HUDEP-2 (cell line): Measurements from ENCODE around the gene PPP3CA.

Experiments used
- DNase-seq, 76 experiments: peaks; one replicate each; lab custom pipeline; 2025; ENCODE audit not compliant: unreplicated experiment in 76 of 76; lab: John Stamatoyannopoulos, UW

The PPP3CA gene

DNA sequence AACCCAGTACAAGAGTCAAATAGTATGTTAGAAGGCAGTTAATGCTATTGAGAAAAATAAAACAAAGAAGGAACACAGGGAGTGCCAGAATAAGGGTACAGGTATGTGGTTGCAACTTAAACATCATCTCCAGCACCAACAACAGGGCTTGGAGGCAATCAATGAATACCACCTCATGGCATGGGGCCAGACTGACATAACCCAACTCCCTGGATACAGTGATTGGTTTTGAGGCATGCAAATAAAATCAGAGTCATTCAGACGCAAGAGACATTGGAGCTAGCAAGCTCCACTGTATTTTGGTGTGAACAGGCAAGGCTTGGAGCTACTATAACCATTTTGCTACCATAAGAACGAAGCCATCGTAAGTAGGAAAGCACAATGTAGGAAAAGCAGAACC lies 56.7 kb downstream of the PPP3CA start:
- DNase-seq: peak in 2 of 76 experiments; percentile 2 to 6

DNA sequence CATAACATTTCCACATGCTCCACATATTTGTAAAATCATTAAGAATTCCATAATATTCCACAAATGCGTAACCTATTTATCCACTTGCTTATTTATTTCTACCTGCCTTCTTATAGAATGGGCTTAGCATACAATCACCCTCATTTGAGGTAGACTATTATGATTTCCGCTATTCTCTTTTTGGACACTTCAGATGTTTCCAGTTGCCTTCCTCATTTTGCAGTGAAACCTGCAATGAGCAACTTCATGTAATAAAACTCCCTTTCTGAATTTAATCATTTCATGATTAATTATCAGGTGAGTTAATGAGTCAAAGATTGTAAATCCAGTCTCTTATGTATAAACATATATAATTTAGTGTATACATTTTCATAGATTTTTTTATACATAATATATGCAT lies 58.0 kb downstream of the PPP3CA start:
- no peak for DNase-seq

DNA sequence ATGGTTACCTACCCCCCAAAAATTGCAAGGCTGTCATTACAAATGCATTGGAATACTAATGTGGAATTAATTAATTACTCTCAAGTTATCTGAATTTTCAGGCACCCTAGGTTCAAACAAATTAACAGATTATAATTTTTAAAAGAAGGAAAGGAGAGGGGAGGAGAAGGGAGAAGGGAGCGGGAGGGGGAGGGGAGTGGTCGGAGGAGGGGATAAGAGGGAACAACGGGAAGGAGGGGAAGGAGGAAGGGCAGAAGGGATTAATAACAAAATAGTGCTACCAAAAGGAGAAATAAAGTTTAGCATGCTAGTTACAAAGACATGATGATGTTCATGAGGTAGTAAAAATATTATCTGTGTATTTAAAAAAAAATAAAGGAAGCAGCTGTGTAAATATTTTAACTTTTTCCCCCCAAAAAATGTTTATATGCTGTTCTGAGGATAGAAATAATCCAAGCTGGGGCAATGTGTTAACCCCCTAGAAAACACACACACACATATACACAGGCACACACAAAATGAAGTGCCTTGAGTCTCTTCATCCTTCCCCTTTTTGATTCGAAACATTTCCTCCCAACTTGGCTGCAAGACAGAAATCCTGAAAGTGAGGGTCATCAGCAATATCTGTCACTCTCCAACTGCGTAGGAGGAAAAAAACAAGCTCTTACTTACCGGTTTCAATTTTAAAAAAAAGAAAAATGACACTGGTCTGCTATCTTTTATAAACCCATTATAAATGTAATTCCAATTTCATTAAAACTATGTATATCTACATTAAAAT lies 58.8 kb downstream of the PPP3CA start:
- DNase-seq: peak in 43 of 76 experiments; percentile 3 to 67 (median 28)

DNA sequence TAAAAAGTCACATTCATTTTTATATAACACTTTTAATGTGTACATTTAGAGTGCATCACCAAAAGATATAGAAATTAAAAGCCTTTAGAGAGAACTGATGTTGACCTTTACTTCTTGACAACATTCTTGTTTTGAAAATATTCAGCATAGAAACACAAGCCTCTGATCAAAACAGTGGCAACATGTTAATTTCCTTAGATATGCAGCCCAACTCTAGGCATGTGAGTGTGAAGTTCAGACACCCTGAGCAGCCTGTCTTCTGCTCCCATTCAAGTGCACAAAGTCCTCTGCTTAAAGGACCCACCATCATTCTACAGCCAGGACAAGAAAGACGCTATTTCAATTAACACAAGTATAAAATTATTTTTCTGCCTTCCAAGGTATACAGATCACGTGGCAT lies 60.0 kb downstream of the PPP3CA start:
- DNase-seq: peak in 1 of 76 experiments; percentile 3

DNA sequence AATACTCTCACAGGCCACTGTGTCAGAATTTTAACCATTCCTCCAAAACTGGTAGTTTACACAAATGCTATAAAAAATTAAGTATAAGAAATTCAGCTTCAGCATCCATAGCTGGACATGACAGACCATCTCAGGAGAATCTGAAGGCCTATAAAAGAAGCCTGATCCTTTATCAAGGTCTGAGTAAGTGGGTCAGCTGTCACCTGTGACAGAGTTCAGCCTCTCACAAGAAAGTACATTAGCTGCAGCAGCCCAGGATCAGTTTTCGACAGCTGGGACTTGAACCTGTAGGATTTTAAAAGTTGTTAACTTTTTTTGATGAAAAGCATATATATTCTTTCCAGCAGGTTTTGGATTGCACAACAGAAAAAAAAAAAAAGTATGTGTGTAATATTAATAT lies 60.7 kb downstream of the PPP3CA start:
- DNase-seq: no peak

DNA sequence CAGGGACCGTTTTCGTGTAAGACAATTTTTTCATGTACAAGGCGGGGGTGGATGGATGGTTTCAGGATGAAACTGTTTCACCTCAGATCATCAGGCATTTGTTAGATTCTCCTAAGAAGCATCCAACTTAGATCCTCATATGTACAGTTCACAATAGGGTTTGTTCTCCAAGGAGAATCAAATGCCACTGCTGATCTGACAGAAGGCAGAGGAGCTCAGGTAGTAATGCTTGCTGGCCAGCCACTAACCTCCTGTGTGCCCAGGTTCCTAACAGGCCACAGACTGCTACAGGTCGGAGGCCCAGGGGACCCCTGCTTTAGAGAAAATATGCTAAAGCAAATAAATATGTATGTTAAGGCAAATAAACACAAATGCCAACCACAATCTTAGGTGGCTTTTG lies 61.3 kb downstream of the PPP3CA start:
- peak in 1 of 76 experiments; percentile 1 for DNase-seq

DNA sequence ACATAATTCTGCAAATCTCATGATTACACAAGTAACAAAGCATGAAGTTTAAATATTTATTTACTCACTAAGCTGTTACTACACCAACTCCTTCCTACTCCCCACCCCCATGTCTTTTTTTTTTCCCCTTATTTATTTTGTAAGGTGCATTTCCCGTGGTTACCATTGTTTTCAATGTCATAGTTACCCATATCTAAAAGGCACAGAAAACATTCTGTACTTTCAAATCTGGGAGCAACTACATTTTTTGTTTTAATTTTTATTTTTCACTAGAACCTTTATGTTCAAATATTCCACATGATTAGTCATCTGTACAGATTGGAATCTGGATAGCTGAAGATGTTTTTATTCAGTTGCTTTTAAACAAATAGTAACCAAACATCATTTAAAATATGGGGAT lies 62.8 kb downstream of the PPP3CA start:
- DNase-seq: no peak

DNA sequence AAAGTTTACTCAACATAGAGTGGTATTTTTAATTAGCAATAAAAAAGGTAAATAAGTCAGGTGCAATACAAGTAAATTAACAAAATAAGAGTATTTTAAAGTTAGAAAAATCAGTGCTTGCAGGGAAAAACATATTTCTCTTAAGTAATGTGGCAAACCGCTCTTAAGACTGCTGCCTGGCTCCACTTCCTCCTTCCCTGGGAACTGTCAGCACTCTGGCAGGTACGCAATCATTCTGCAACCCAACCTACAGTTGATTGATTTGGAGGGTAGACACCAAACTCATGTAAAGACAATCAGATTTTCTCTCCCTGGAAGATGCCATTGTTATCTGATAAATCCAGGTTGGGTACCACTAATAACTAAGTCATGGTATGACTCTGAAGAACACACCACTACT lies 63.9 kb downstream of the PPP3CA start:
- DNase-seq: no peak

DNA sequence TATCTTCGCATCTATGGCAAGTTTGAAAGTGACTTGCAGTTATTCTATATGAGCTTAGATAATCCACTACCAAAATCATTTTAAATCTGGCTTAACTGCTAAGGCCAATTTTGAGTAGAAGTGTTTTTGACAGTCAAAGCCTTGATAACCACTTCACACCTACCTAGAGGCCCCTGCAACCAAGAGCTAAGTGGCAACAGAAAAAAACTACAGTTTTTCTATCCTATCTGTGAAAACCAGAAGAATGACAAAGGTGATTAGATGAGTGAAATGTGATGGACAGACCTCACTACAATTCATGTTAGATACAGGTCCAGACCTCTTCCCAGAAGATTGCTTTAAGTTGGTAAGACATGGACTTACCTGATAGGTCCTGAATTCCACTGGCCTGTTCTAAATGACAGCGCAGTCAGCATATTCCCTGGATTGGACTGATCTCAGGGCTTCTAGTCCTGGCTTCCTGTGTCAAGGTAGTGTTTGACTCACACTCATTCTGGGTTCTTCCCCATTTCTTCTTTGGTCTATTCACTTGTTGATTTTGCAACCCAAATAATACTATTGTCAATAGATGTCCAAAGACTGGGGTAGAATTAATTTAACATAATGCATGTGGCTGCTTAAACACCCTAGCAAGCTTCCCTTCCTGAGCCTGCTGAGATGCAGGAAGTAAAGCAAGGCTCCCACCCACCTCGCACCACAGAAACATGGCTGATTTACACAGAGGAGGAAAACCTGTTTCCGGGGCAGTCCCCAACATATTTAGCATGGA lies 65.1 kb downstream of the PPP3CA start:
- DNase-seq: no peak

DNA sequence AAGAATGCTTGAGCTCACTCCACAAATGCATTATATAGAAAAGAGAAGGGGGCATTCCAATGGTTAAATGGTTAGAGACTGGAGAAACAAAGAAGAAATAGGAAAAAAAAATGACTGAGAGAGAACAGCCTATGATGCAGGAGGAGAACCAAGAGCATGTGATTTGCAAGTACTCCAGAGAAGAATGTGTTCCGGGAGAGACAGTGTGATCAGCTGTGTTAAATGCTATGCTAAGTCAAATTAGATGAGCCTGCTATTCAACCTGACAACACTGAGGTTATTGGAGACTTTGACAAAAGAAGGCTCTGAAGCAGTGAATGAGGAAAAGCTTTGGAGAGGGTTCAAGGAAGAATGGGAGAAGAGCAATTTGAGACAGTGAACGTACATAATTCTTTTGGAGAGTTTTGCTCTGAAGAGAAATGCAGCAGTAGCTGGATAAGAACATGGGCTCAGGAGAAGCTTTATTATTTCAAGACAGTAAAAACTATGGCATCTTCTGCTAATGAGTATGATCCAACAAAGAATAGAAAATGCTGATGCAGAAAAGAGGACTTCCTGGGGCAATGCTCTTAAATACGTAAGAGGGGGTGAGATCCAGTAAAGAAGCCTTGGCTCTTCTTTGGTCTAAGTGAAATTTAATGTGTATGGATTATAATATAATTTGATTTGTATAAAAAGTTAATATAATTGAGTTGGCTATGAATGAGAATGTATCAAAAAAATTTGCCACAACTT lies 66.3 kb downstream of the PPP3CA start:
- no peak for DNase-seq

DNA sequence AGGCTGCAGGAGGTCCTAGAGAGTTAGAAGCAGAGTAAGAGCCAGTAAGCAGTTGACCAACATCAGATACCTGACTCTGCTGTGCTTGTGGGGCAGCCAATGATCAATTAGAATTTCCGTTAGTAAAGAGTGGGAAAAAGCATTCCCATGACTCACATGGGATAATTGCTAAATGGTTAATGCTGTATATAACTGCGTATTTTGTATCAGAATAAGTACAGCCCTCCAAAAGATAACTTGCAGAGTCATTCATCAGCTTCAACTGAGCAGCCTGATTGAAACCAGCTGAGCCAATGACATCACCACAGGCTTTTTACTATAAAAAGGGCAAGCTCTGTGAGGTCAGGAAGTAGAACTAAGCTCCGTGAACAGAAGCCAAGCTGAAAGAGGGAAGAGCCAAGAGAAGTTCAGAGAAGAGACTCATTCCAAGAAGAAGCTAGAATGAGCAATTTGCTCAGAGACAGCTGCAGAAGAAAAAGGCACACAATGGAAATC lies 67.9 kb downstream of the PPP3CA start:
- DNase-seq: no peak

DNA sequence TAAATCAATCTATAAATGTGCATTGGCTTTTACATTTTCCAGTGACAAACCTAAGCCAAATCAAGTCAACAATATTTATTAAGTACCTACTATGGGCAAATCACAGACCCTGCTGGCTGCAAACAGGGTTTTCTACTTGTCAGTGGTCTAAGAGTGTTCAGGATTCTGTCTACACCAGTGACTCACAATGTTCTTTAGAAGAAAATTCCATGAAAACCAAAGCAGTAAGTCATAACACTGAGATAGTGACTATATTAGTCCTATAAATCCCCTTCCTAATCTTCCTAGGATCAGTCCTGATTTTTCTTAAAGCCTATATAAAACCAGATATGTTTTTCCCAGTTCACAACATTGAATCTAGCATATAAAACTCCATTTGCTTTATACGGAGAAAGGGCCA lies 69.7 kb downstream of the PPP3CA start:
- DNase-seq: no peak

DNA sequence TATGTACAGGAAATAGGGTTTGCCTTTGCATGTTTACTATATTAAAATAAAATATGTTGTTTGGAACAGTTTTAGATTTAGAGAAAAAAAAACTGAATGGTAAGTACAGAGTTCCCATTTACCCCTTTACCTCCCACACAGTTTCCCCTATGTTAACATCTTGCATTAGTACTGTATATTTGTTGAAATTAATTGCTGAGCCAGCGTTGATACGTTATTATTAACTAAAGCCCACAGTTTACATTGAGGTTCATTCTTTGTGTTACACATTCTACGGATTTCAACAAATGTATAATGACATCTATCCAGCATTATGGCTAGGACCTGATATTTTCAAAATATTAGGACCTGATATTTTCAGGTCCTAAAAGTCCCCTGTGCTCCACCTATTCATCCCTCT lies 70.7 kb downstream of the PPP3CA start:
- no peak for DNase-seq

DNA sequence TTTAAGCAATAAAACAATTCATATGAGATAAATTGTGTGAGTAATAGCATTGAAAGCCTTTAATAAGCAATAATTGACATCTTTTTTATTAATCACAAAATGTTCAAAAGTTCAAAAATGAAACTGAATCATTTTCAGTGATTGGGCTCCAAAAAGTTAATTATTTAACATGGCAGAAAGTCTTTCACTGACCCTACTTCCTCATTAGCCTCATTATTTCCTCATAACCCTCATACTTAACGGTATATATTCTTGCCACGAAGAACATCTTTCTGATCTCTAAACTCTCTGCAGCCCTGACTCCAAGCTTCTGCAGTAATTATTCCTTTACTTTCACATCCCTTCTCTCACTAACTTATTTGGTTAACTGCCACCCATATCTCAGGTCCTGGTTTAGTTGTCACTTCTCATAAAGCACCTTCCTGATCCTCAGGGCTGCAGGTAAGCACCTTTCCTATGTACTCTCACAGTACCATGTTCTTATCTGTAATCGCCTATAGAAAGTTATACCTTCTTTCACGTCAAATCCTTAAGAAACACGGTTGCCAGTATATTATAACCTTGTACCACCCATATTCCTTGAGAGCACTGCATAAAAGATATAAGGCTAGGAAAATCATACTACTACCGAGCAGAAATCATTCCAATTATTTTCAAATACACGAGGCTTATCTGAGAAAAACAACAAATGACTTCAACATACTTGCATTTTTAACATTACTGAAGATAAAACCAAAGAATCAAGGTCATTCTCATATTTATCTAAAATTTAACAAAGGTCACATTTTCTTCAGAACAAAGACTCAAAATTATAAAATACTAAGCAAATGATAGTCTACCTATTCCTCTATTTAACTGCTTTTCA lies 72.2 kb downstream of the PPP3CA start:
- no peak for DNase-seq

DNA sequence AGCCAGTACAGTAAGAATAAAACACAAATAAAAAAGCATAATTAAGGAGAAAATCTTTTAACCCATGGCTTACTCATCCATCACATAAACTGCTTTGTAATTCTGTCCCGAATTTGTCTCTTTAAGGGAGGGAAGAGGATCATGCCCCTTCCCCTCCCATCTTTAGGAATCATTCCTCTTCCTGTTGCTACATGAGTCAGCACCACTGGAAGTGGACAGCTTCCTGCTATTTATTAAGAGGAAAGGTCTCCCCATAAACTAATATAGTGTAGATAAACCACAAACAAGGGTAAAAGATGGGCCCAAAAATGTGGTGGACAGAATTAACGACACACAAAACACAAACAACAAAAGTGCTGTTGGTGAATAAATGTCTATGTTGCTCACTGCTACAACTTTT lies 75.8 kb downstream of the PPP3CA start:
- no peak for DNase-seq

DNA sequence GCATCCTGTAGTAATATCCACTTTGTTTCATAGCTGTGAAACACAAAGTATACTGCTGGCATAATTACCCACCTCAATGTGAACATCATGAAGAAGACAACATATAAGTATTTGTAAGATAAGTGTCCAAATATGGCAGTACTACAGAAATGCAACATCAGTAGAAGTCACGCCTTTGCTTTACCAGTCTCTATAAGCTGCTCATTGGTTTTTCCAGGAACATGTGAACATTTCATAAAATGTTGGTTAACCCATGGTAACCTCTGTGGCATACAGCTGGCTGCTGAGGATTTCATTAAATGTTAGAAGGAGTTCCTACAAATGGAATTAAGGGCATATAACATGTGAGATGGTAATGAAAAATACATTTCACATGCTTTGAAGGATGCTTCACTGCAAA lies 77.6 kb downstream of the PPP3CA start:
- DNase-seq: no peak

DNA sequence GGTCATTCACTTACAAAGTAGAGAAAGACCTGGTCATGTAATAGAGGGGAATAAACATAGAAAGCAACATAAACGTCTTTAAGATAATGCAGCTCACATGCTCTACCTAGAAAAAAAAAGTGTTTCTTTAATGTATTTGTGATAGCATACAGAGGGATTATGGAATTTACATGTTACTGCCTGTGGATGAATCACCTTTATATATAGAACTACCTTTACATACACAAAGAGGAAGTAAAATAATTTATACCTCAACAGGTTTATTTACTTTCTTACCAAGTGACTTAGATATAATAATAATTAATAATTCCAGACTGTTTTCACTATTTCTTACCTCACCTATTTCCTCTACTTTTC lies 81.5 kb downstream of the PPP3CA start:
- DNase-seq: no peak

DNA sequence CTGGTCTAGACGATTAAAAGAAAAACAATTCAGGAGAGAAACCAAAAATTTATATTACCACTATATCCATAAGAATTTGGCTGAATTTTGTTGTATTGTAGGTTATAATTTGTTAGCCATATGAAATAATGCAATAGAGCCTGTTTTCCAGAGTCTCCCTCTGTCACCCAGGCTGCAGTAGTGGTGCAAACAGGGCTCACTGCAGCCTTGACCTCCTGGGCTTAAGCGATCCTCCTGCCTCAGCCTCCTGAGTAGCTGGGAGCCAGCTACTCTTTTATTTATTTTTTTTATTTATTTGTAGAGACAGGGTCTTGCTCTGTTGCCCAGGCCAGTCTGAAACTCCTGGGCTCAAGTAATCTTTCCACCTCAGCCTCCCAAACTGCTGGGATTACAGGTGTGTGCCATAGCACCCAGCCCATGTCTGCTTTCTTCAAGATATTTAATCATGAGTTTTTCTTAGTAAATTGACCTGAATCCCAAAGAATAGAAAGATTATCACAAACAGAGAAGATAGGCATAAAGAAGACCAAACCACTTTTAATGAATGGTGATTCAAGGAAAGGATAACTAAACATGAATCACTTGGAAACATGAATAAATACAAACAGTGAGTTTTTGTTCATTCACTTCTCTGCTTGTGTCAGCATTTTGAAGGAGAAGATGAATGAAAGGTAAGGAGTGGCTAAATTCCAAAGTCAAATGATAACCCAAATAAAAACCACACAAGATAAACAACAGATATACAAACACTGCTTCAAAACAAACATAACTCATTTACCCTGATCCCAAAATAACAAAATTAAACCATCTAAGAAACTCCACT lies 82.1 kb downstream of the PPP3CA start:
- no peak for DNase-seq

DNA sequence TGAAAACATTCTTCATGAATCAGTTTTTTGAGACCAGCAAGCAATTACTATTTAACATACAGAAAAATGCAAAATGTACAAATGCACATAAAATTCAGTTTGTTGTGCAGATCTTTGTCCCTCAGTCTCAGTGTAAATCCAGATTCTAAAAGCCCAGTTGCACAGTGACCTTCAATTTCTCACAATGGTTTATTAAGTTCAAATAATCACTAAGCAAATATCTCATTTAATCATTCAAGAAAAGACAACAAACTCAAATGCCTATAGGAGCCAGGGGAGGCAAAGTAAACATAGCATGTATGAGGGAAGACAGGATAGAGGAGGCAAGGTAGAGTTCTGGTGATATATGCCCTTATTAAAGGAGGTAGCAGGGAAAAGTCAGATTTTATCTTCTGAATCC lies 82.8 kb downstream of the PPP3CA start:
- no peak for DNase-seq

DNA sequence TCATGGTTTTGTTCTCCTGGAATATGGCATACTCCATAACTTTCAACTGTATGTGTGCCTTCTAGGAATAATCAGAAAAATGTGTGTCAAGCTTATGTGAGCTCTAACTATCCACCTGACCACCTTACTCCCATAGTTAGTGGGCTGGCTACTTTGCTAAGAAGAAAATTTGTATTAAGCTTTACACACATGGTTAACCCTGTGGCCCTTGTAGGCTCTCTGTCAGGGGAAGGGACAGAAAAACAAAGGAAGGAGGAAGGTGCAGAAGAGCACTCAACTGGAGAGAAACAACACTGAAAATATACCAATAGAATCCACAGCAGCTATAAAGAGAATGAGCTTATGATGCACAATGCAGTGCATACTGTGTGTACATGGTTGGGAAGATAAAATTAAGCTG lies 84.6 kb downstream of the PPP3CA start:
- no peak for DNase-seq
